SK-N-SH (cell line): ENCODE measurements around the gene SLC16A5. TPM values are rescaled to one million over a fixed set of nuclear protein-coding genes. Genes with fewer than 3 reads are reported as not detected.

Source experiments
- CTCF ChIA-PET: fragments of 300-600, 350-600 bp; formaldehyde crosslinking; extraction: SDS; loops from one replicate; lab custom pipeline; 2021; lab: Yijun Ruan, JAX
- POLR2A ChIA-PET: fragments of 350-600 bp; sonication (Branson Sonifier 250); formaldehyde crosslinking; extraction: SDS; loops from one replicate; lab custom pipeline; 2020; ENCODE audit warnings: antibody characterized with exemption, inconsistent platforms; lab: Yijun Ruan, JAX
- DNase-seq: peaks from one replicate; pipeline ENCODE4 v3.0.0; 2012
- H2AFZ ChIP-seq: fragments of 200-600 bp; sonication (generic); 2 replicates; pipeline ENCODE4 v1.8.1; 2016; ENCODE audit warnings: antibody characterized with exemption, mild to moderate bottlenecking, low read depth
- H3F3A ChIP-seq: fragments of 200-600 bp; sonication (generic); replicated peaks from 2 replicates; pipeline ENCODE3; 2016; ENCODE audit warnings: antibody characterized with exemption, mild to moderate bottlenecking; ENCODE audit not compliant: insufficient read depth
- H3K27ac ChIP-seq, 2 experiments: fragments of 200-500 bp in 1 of 2; fragments of 200-600 bp in 1 of 2; sonication (Bioruptor generic) in 1 of 2; sonication (generic), shearing (Covaris generic) in 1 of 2; 2 replicates each; pipeline versions ENCODE4 v1.5.1 to v1.6.1; 2014 to 2016; ENCODE audit warnings: low read depth in 2 of 2, inconsistent platforms in 1 of 2, low read length in 1 of 2, mild to moderate bottlenecking in 1 of 2, mixed read lengths in 1 of 2
- H3K27me3 ChIP-seq: fragments of 200-600 bp; sonication (generic), shearing (Covaris generic); 2 replicates; pipeline ENCODE4 v1.6.1; 2016; ENCODE audit warnings: mixed run types; ENCODE audit not compliant: insufficient read depth
- H3K36me3 ChIP-seq, 2 experiments: fragments of 200-500 bp in 1 of 2; fragments of 200-600 bp in 1 of 2; sonication (Bioruptor generic) in 1 of 2; sonication (generic) in 1 of 2; replicated peaks in 1 of 2; 2 replicates each; pipeline versions ENCODE3 to v1.5.1; 2014 to 2016; ENCODE audit warnings: low read length in 1 of 2, mild to moderate bottlenecking in 1 of 2; ENCODE audit not compliant: insufficient read depth in 2 of 2, control insufficient read depth in 1 of 2
- H3K4me1 ChIP-seq, 2 experiments: fragments of 200-500 bp in 1 of 2; fragments of 200-600 bp in 1 of 2; sonication (Bioruptor generic) in 1 of 2; sonication (generic), shearing (Covaris generic) in 1 of 2; 2 replicates each; pipeline versions ENCODE4 v1.5.1 to v1.6.1; 2014 to 2016; ENCODE audit warnings: low read depth in 1 of 2, low read length in 1 of 2, mixed run types in 1 of 2; ENCODE audit not compliant: insufficient read depth in 2 of 2, control insufficient read depth in 1 of 2
- H3K4me2 ChIP-seq: fragments of 200-600 bp; sonication (generic), shearing (Covaris generic); 2 replicates; pipeline ENCODE4 v1.6.1; 2017; ENCODE audit warnings: mixed run types
- H3K4me3 ChIP-seq, 2 experiments: fragments of 200-500 bp in 1 of 2; fragments of 200-600 bp in 1 of 2; sonication (Bioruptor generic) in 1 of 2; sonication (generic), shearing (Covaris generic) in 1 of 2; 2 replicates each; pipeline versions ENCODE4 v1.5.1 to v1.8.1; 2014 to 2016; ENCODE audit warnings: low read depth in 2 of 2, inconsistent platforms in 1 of 2, low read length in 1 of 2, mild to moderate bottlenecking in 1 of 2, mixed read lengths in 1 of 2, moderate library complexity in 1 of 2
- H3K79me2 ChIP-seq: fragments of 200-600 bp; sonication (generic); 2 replicates; pipeline ENCODE4 v1.8.1; 2017; ENCODE audit warnings: mild to moderate bottlenecking; ENCODE audit not compliant: insufficient read depth
- H3K9ac ChIP-seq: fragments of 200-600 bp; sonication (generic); 2 replicates; pipeline ENCODE4 v1.6.1; 2017; ENCODE audit warnings: mixed run types
- H3K9me2 ChIP-seq: fragments of 200-600 bp; sonication (generic); 2 replicates; pipeline ENCODE4 v1.6.1; 2017; ENCODE audit warnings: mixed run types
- H3K9me3 ChIP-seq: fragments of 200-600 bp; sonication (generic); 2 replicates; pipeline ENCODE4 v1.6.1; 2017; ENCODE audit warnings: mixed run types, mild to moderate bottlenecking, moderate library complexity
- H4K20me1 ChIP-seq: fragments of 200-600 bp; sonication (generic); 2 replicates; pipeline ENCODE4 v1.6.1; 2017; ENCODE audit warnings: mild to moderate bottlenecking, mixed run types; ENCODE audit not compliant: insufficient read depth
- ELF1 ChIP-seq: IDR thresholded peaks from 2 replicates; pipeline ENCODE4 v1.4.0; 2012
- EP300 ChIP-seq, 2 experiments: IDR thresholded peaks; 2 replicates each; pipeline versions ENCODE4 v1.4.0 to v1.6.1; 2012; ENCODE audit warnings: borderline replicate concordance in 1 of 2, low read depth in 1 of 2, low read length in 1 of 2
- EZH2phosphoT487 ChIP-seq: fragments of 200-600 bp; sonication (generic); IDR thresholded peaks from 2 replicates; pipeline ENCODE4 v1.6.1; 2017; ENCODE audit warnings: low read depth, mixed run types, mild to moderate bottlenecking, antibody characterized with exemption, moderate library complexity, borderline replicate concordance
- FOSL2 ChIP-seq: IDR thresholded peaks from 2 replicates; pipeline ENCODE4 v1.4.0; 2012; ENCODE audit warnings: low read depth, mild to moderate bottlenecking, moderate library complexity, borderline replicate concordance
- IRF3 ChIP-seq: fragments of 150-350 bp; IDR thresholded peaks from 2 replicates; pipeline ENCODE4 v1.6.1; 2016; ENCODE audit warnings: mild to moderate bottlenecking, low read depth, low read length
- MAX ChIP-seq: IDR thresholded peaks from 2 replicates; pipeline ENCODE4 v1.4.0; 2012; ENCODE audit warnings: low read depth
- NFIC ChIP-seq: IDR thresholded peaks from 2 replicates; pipeline ENCODE4 v1.4.0; 2012; ENCODE audit warnings: borderline replicate concordance
- NRF1 ChIP-seq: IDR thresholded peaks from 2 replicates; pipeline ENCODE4 v1.6.1; 2012; ENCODE audit warnings: low read depth, mild to moderate bottlenecking, low read length
- POLR2AphosphoS5 ChIP-seq: IDR thresholded peaks from 2 replicates; pipeline ENCODE4 v1.6.1; 2012; ENCODE audit warnings: low read depth, low read length
- RAD21 ChIP-seq: IDR thresholded peaks from 2 replicates; pipeline ENCODE4 v1.6.1; 2012; ENCODE audit warnings: mild to moderate bottlenecking, low read length
- REST ChIP-seq: IDR thresholded peaks from 2 replicates; pipeline ENCODE4 v1.6.1; 2012; ENCODE audit warnings: mild to moderate bottlenecking, low read depth, low read length, moderate library complexity
- RFX5 ChIP-seq: IDR thresholded peaks from 2 replicates; pipeline ENCODE4 v1.6.1; 2012; ENCODE audit warnings: mild to moderate bottlenecking, improper control_type of control experiment, low read length
- SMC3 ChIP-seq: IDR thresholded peaks from 2 replicates; pipeline ENCODE4 v1.6.1; 2012; ENCODE audit warnings: low read depth, low read length, improper control_type of control experiment
- USF2 ChIP-seq: fragments of 150-350 bp; IDR thresholded peaks from 2 replicates; pipeline ENCODE4 v1.6.1; 2017; ENCODE audit warnings: antibody characterized with exemption, low read length, low read depth, borderline replicate concordance
- WGBS: methylation state at CpG from one replicate; pipeline ENCODE4 v1.1.6; 2017; ENCODE audit warnings: low lambda C conversion rate; 5-methylcytosine and 5-hydroxymethylcytosine counted together
- polyA plus RNA-seq, 3 experiments: library from polyadenylated mRNA; depleted of rRNA; stranded (reverse); fragments of >200 nt; gene quantifications; 2 replicates each; pipeline ENCODE4 v1.2.3, GENCODE V29; 2012

SLC16A5 gene
- polyA plus RNA-seq, 1 of the 3 experiments (the other 2 are of a cell fraction), result 0.03 TPM

- no peak for DNase-seq
Measured at GRCh38 chr17:75128694-75129505, 41.1 kb downstream of the SLC16A5 start.

More at GRCh38 chr17:75128694-75129505, 41.1 kb downstream of the SLC16A5 start:
- Histone ChIP-seq H3K9me3 (no peaks in the 10 kb centered on the region), H3K27me3 (no peaks in the 10 kb centered on the region), H4K20me1 (peaks cover 9% of the 10 kb centered on the region; the same call in 1 of the 2 replicates), H2AFZ (no peak overlapping the region), H3K4me3 (no peak overlapping the region), H3K9me2 (no peaks in the 10 kb centered on the region), H3K9ac (no peak overlapping the region), H3K36me3 (peaks cover 5 to 17% of the 10 kb centered on the region in 2 experiments), H3K4me1 (peaks cover 9 to 23% of the 10 kb centered on the region in 2 experiments; a peak in 2 of 4 replicates), H3F3A (peaks cover 24% of the 10 kb centered on the region), H3K27ac (no peak overlapping the region), H3K4me2 (no peak overlapping the region), H3K79me2 (peaks cover 25% of the 10 kb centered on the region; the same call in 1 of the 2 replicates)
- ChIA-PET POLR2A (interaction anchor here (1.5 to 2.4 kb wide), 2 partner anchors 19 to 21 kb away, joined by 6 to 8 read pairs; partner anchors contain the start of gene ARMC7), CTCF (interaction anchor here (0.9 to 19.6 kb wide), 9 partner anchors 14 to 205 kb away, joined by 3 to 422 read pairs (median 9); partner anchors contain the start of genes ARMC7, ATP5PD, KCTD2 and OTOP2)
- no peak for TF ChIP-seq MAX
- no peak for TF ChIP-seq NRF1
- TF ChIP-seq RAD21, result no peak
- no peak for TF ChIP-seq RFX5
- TF ChIP-seq FOSL2, result no peak
- TF ChIP-seq ELF1, result no peak
- TF ChIP-seq USF2, result no peak
- TF ChIP-seq SMC3, result no peak
- TF ChIP-seq NFIC, result no peak
- no peak for TF ChIP-seq REST
- TF ChIP-seq POLR2AphosphoS5, result no peak
- no peak for TF ChIP-seq EZH2phosphoT487
- no peak for TF ChIP-seq EP300 (IDR thresholded peaks at IDR 0.05; ENCODE audit: borderline replicate concordance in 1 of 2, low read depth in 1 of 2, low read length in 1 of 2)
- no peak for TF ChIP-seq IRF3
- 99% methylated on average over 26 of the region's 33 CpGs for WGBS
